GM12878 (cell line): ENCODE data around the gene FAS. TPM values are rescaled to one million over a fixed set of nuclear protein-coding genes. Genes with fewer than 3 reads are reported as not detected.

Experiments
- ATAC-seq: fragments of 200-7000 bp; cut with Tn5 transposase; 3 replicates; pipeline ENCODE4 v1.9.1; 2020; ENCODE audit warnings: mild to moderate bottlenecking, moderate library complexity
- BruUV-seq: library from RNA; stranded (reverse); fragments of 400-500 nt; replicated peaks from 2 replicates; lab custom pipeline; 2021; lab: Mats Ljungman, UMichigan
- CTCF ChIA-PET: fragments of 300-600 bp; sonication (Branson Sonifier 250); formaldehyde crosslinking; extraction: SDS; loops from one replicate; lab custom pipeline; 2021; ENCODE audit warnings: inconsistent platforms; lab: Yijun Ruan, JAX
- POLR2A ChIA-PET: fragments of 350-600 bp; formaldehyde crosslinking; extraction: SDS; loops from one replicate; lab custom pipeline; 2021; ENCODE audit warnings: inconsistent platforms; lab: Charles Lee
- RAD21 ChIA-PET: fragments of 300-600 bp; sonication (Branson Sonifier 250); formaldehyde crosslinking; loops from one replicate; lab custom pipeline; 2023; ENCODE audit warnings: antibody characterized with exemption; ENCODE audit not compliant: unreplicated experiment; lab: Charles Lee
- SMC1A ChIA-PET: fragments of 300-600 bp; sonication (Branson Sonifier 250); formaldehyde crosslinking; loops from one replicate; lab custom pipeline; 2023; ENCODE audit not compliant: unreplicated experiment, uncharacterized antibody; lab: Charles Lee
- DNase-seq: peaks from one replicate; pipeline ENCODE4 v3.0.0-alpha.2; 2011; ENCODE audit warnings: low read depth, low spot score
- FAIRE-seq: peaks from 3 replicates; lab custom pipeline; 2011; peaks lifted over from hg19 to GRCh38; lab: Jason Lieb, UNC
- H2AFZ ChIP-seq: 2 replicates; pipeline ENCODE4 v1.6.0; 2011; ENCODE audit warnings: low read depth, low read length, control low read depth; ENCODE audit not compliant: control insufficient read depth
- H3K27ac ChIP-seq: 2 replicates; pipeline ENCODE4 v1.5.1; 2011; ENCODE audit warnings: control low read depth; ENCODE audit not compliant: control insufficient read depth, insufficient read depth
- H3K27me3 ChIP-seq, 2 experiments: replicated peaks in 1 of 2; 2 replicates each; pipeline versions ENCODE4 v1.6.0 to v1.6.1; 2011; ENCODE audit warnings: low read length in 1 of 2; ENCODE audit not compliant: control insufficient read depth in 2 of 2, insufficient read depth in 2 of 2
- H3K36me3 ChIP-seq, 2 experiments: 2 replicates each; pipeline ENCODE4 v1.5.1; 2011; ENCODE audit warnings: low read length in 1 of 2; ENCODE audit not compliant: control insufficient read depth in 2 of 2, insufficient read depth in 2 of 2
- H3K4me1 ChIP-seq: 2 replicates; pipeline ENCODE4 v1.6.1; 2011; ENCODE audit warnings: mild to moderate bottlenecking, low read length, moderate library complexity, mixed read lengths; ENCODE audit not compliant: control insufficient read depth, insufficient read depth
- H3K4me2 ChIP-seq: 2 replicates; pipeline ENCODE4 v1.6.0; 2011; ENCODE audit warnings: control low read depth; ENCODE audit not compliant: control insufficient read depth, insufficient read depth
- H3K4me3 ChIP-seq: fragments of 200-600 bp; sonication (generic); 2 replicates; pipeline ENCODE4 v1.5.1; 2016
- H3K79me2 ChIP-seq: 2 replicates; pipeline ENCODE4 v1.6.0; 2011; ENCODE audit warnings: low read length; ENCODE audit not compliant: control insufficient read depth, insufficient read depth
- H3K9ac ChIP-seq: 2 replicates; pipeline ENCODE4 v1.8.0; 2011; ENCODE audit warnings: low read length, control low read depth, mixed read lengths; ENCODE audit not compliant: control insufficient read depth, insufficient read depth
- H3K9me3 ChIP-seq: replicated peaks from 3 replicates; pipeline ENCODE4 v1.5.1; 2011; ENCODE audit warnings: mild to moderate bottlenecking, low read length; ENCODE audit not compliant: control insufficient read depth, insufficient read depth
- H4K20me1 ChIP-seq: 2 replicates; pipeline ENCODE4 v1.6.0; 2011; ENCODE audit not compliant: control insufficient read depth, insufficient read depth
- ATF7 ChIP-seq: fragments of 450-650 bp; IDR thresholded peaks from 2 replicates; pipeline ENCODE4 v1.6.1; 2016; ENCODE audit warnings: low read depth, mild to moderate bottlenecking
- BACH1 ChIP-seq: fragments of 450-650 bp; IDR thresholded peaks from 2 replicates; pipeline ENCODE4 v1.6.1; 2017; ENCODE audit warnings: mild to moderate bottlenecking, borderline replicate concordance
- ETV6 ChIP-seq, 2 experiments: fragments of 450-650 bp in 1 of 2; IDR thresholded peaks in 1 of 2; conservative IDR thresholded peaks in 1 of 2; 2 replicates each; pipeline ENCODE4 v1.6.1; 2014; ENCODE audit warnings: antibody characterized with exemption in 1 of 2, borderline replicate concordance in 1 of 2, low read depth in 1 of 2, mild to moderate bottlenecking in 1 of 2, moderate library complexity in 1 of 2
- IKZF1 ChIP-seq: fragments of 450-650 bp; conservative IDR thresholded peaks from 2 replicates; pipeline ENCODE4 v1.6.1; 2017; ENCODE audit warnings: antibody characterized with exemption, mild to moderate bottlenecking
- NBN ChIP-seq: fragments of 450-650 bp; IDR thresholded peaks from 2 replicates; pipeline ENCODE4 v1.6.1; 2016
- NKRF ChIP-seq: fragments of 450-650 bp; conservative IDR thresholded peaks from 2 replicates; pipeline ENCODE4 v1.6.1; 2017; ENCODE audit warnings: mild to moderate bottlenecking, moderate library complexity
- POLR2AphosphoS5 ChIP-seq: IDR thresholded peaks from 2 replicates; pipeline ENCODE4 v1.6.1; 2011; ENCODE audit warnings: mild to moderate bottlenecking, low read length, inconsistent platforms
- POU2F2 ChIP-seq: IDR thresholded peaks from 3 replicates; pipeline ENCODE4 v1.6.1; 2011; ENCODE audit warnings: low read depth, mild to moderate bottlenecking, low read length, borderline replicate concordance
- RAD21 ChIP-seq: IDR thresholded peaks from 2 replicates; pipeline ENCODE4 v1.6.1; 2011; ENCODE audit warnings: mild to moderate bottlenecking, low read depth, low read length, moderate library complexity; ENCODE audit not compliant: insufficient read depth
- RELA ChIP-seq: fragments of 450-650 bp; IDR thresholded peaks from 2 replicates; pipeline ENCODE4 v1.8.0; 2014; ENCODE audit warnings: borderline replicate concordance; ENCODE audit not compliant: partially characterized antibody
- RUNX3 ChIP-seq: IDR thresholded peaks from 2 replicates; pipeline ENCODE4 v1.6.1; 2012; ENCODE audit warnings: low read length, inconsistent platforms
- SPI1 ChIP-seq: IDR thresholded peaks from 2 replicates; pipeline ENCODE4 v1.6.1; 2011; ENCODE audit warnings: low read depth, mild to moderate bottlenecking, low read length, moderate library complexity, borderline replicate concordance; ENCODE audit not compliant: insufficient read depth
- SRF ChIP-seq, 2 experiments: IDR thresholded peaks; 2 replicates each; pipeline ENCODE4 v1.6.1; 2011; ENCODE audit warnings: low read depth in 2 of 2, low read length in 2 of 2, mild to moderate bottlenecking in 1 of 2, moderate library complexity in 1 of 2
- TAF1 ChIP-seq: IDR thresholded peaks from 2 replicates; pipeline ENCODE4 v1.6.1; 2011; ENCODE audit warnings: mild to moderate bottlenecking, low read depth, low read length, borderline replicate concordance
- WGBS: methylation state at CpG from one replicate; pipeline ENCODE4 v1.1.6; 2016; ENCODE audit warnings: low lambda C conversion rate; ENCODE audit not compliant: insufficient replicate concordance, insufficient coverage; ENCODE audit errors: missing lambda C conversion rate; 5-methylcytosine and 5-hydroxymethylcytosine counted together
- in situ Hi-C: fragments of 300-500 bp; cut with MboI; formaldehyde crosslinking; loops from 9 replicates; pipeline ENCODE4 v1.14.3; 2018; ENCODE audit warnings: mixed read lengths
- intact Hi-C: fragments of 100-400 bp; cut with micrococcal nuclease; formaldehyde crosslinking; loops from one replicate; pipeline ENCODE4 v1.14.2; 2022; ENCODE audit not compliant: unreplicated experiment
- polyA plus RNA-seq, 11 experiments: library from polyadenylated mRNA; depleted of rRNA in 4 of 11; unstranded in 6 of 11; stranded (reverse) in 5 of 11; fragments of >200 nt; fragmentation: Nextera tagmentation in 4 of 11; fragmentation: Illumina TruSeq in 1 of 11; extraction: Ambion mirVana in 4 of 11; extraction: Trizol in 1 of 11; gene quantifications; 1 replicate in 1 of 11; 2 replicates in 10 of 11; pipeline versions ENCODE4 v1.2.1 to v1.2.3, GENCODE V29; 2011 to 2016; ENCODE audit warnings: inconsistent platforms in 2 of 11, missing spikeins in 2 of 11, low read depth in 1 of 11
- total RNA-seq, 4 experiments: library from RNA; depleted of rRNA in 3 of 4; stranded (reverse); fragments of >200 nt in 3 of 4; fragmentation: Illumina TruSeq in 1 of 4; extraction: Trizol in 1 of 4; gene quantifications; 2 replicates each; pipeline versions ENCODE4 v1.2.1 to v1.2.3, GENCODE V29; 2013 to 2021
- TF ChIP-seq, protein P1 (sequence below): fragments of 450-650 bp; IDR thresholded peaks from 2 replicates; pipeline ENCODE4 v1.6.1; 2017; ENCODE audit warnings: low read depth, mild to moderate bottlenecking, moderate library complexity
- TF ChIP-seq, protein P2 (sequence below): fragments of 450-650 bp; IDR thresholded peaks from 2 replicates; pipeline ENCODE4 v1.6.1; 2016; ENCODE audit warnings: mild to moderate bottlenecking

Gene FAS
- total and polyA plus RNA-seq, 10 of the 15 experiments (the other 5 are each of a cell fraction or from before 2014, with no cell fraction given) = 50.1 to 147 (median 69.9) TPM

DNA sequence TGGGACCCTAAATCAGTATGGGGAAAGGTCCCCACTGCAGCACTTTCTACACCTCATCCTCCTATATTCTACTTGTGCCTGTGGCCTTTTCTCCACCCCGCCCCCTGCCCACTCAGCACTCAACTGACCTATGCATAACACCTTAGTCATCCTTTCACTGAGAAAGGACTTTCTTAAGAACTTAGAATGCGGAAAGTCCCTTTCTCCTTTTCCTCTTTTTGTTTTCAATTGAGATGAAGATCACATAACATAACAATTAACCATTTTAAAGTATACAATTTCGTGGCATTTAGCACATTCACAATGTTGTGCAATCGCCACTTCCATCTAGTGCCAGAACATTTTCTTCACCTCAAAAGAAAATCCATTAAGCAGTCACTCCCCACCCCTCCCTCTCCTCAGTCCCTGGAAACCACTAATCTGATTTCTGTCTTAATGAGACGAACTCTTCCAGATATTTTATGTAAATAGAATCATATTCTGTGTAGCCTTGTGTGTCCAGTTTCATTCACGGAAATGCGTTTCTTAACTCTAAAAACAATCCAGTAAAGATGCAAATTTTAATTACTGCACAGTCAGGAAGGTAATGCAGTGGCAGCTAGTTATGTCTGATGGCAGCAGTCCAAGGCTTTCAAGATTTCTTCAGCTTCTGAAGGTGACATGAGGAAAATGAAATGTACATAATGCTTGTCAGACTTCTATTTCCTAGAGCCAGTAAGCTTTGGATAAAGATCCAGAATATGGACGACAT lies 41.7 kb downstream of the FAS start:
- Histone ChIP-seq H3K4me2 (0 out of 2 replicates have a peak overlapping the region, but pooled peaks have one; percentile 29), H3K4me3 (0 out of 2 replicates have a peak overlapping the region, but pooled peaks have one; percentile 29), H3K9ac (no peak overlapping the region), H3K27ac (peak overlapping the region; percentile 15; the same call in 1 of the 2 replicates), H3K79me2 (no peaks in the 10 kb centered on the region), H3K27me3 (no peaks in the 10 kb centered on the region), H2AFZ (no peak overlapping the region), H4K20me1 (no peaks in the 10 kb centered on the region), H3K4me1 (peaks cover 26% of the 10 kb centered on the region), H3K36me3 (no peaks in the 10 kb centered on the region; a peak in 1 of 4 replicates), H3K9me3 (no peaks in the 10 kb centered on the region)
- POLR2A ChIA-PET = no interaction called here
- peak; percentile 28 for DNase-seq
- SMC1A ChIA-PET = interaction anchor here (0.6 to 4.5 kb wide), 13 partner anchors 23 to 336 kb away, joined by 3 to 72 read pairs (median 6); partner anchors contain the start of gene CH25H
- ATAC-seq = peak; percentile 94
- CTCF ChIA-PET = interaction anchor here (0.8 to 4.7 kb wide), 13 partner anchors 15 to 197 kb away, joined by 3 to 102 read pairs (median 29); partner anchors contain the start of genes CH25H and FAS
- in situ Hi-C loops = loop anchor here (5.0 to 10.0 kb wide), 2 partner anchors 180 to 532 kb away; no protein-coding TSS in a partner anchor
- intact Hi-C loops = loop anchor here (5.0 to 10.0 kb wide), 2 partner anchors 50 to 532 kb away; no protein-coding TSS in a partner anchor
- BruUV-seq = no TSS peak
- WGBS = 13% methylated on average over 8 of the region's 8 CpGs
- FAIRE-seq = no peak
- RAD21 ChIA-PET = interaction anchor here (1.4 to 4.7 kb wide), 6 partner anchors 10 to 212 kb away, joined by 3 to 46 read pairs (median 12); partner anchors contain the start of gene CH25H
- TF ChIP-seq ATF7 (peak; percentile 26; the same call in 1 of the 2 replicates), POU2F2 (peak; percentile 90), RAD21 (no peak), TAF1 (no peak), IKZF1 (0 out of 2 replicates have a peak, but pooled peaks have one; percentile 29), SRF (IDR thresholded peaks at IDR 0.05; ENCODE audit: low read depth in 2 of 2, low read length in 2 of 2) (0 out of 4 replicates have a peak, but pooled peaks of 1 of the 2 experiments have one; percentile 27), BACH1 (peak; percentile 99), POLR2AphosphoS5 (no peak), NKRF (no peak), RELA (peak; percentile 54), SPI1 (peak; percentile 56; the same call in 1 of the 2 replicates), RUNX3 (peak; percentile 35; the same call in 1 of the 2 replicates), NBN (peak; percentile 53; the same call in 1 of the 2 replicates), ETV6 (conservative IDR thresholded peaks at IDR 0.05 in 1 of 2, IDR thresholded peaks at IDR 0.05 in 1 of 2; ENCODE audit: borderline replicate concordance in 1 of 2, low read depth in 1 of 2) (0 out of 4 replicates have a peak, but pooled peaks of 1 of the 2 experiments have one; percentile 13)
- TF ChIP-seq, protein P1, sequence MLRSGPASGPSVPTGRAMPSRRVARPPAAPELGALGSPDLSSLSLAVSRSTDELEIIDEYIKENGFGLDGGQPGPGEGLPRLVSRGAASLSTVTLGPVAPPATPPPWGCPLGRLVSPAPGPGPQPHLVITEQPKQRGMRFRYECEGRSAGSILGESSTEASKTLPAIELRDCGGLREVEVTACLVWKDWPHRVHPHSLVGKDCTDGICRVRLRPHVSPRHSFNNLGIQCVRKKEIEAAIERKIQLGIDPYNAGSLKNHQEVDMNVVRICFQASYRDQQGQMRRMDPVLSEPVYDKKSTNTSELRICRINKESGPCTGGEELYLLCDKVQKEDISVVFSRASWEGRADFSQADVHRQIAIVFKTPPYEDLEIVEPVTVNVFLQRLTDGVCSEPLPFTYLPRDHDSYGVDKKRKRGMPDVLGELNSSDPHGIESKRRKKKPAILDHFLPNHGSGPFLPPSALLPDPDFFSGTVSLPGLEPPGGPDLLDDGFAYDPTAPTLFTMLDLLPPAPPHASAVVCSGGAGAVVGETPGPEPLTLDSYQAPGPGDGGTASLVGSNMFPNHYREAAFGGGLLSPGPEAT = peak; percentile 92
- TF ChIP-seq, protein P2, sequence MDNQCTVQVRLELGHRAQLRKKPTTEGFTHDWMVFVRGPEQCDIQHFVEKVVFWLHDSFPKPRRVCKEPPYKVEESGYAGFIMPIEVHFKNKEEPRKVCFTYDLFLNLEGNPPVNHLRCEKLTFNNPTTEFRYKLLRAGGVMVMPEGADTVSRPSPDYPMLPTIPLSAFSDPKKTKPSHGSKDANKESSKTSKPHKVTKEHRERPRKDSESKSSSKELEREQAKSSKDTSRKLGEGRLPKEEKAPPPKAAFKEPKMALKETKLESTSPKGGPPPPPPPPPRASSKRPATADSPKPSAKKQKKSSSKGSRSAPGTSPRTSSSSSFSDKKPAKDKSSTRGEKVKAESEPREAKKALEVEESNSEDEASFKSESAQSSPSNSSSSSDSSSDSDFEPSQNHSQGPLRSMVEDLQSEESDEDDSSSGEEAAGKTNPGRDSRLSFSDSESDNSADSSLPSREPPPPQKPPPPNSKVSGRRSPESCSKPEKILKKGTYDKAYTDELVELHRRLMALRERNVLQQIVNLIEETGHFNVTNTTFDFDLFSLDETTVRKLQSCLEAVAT = peak; percentile 98
